Measurements from ENCODE around the gene TOMM22. TPM values are rescaled to one million over a fixed set of nuclear protein-coding genes. Genes with fewer than 3 reads are reported as not detected.

Gene TOMM22
- total RNA-seq, 2 experiments from 2014 or later: 51.8 to 114 TPM

DNA sequence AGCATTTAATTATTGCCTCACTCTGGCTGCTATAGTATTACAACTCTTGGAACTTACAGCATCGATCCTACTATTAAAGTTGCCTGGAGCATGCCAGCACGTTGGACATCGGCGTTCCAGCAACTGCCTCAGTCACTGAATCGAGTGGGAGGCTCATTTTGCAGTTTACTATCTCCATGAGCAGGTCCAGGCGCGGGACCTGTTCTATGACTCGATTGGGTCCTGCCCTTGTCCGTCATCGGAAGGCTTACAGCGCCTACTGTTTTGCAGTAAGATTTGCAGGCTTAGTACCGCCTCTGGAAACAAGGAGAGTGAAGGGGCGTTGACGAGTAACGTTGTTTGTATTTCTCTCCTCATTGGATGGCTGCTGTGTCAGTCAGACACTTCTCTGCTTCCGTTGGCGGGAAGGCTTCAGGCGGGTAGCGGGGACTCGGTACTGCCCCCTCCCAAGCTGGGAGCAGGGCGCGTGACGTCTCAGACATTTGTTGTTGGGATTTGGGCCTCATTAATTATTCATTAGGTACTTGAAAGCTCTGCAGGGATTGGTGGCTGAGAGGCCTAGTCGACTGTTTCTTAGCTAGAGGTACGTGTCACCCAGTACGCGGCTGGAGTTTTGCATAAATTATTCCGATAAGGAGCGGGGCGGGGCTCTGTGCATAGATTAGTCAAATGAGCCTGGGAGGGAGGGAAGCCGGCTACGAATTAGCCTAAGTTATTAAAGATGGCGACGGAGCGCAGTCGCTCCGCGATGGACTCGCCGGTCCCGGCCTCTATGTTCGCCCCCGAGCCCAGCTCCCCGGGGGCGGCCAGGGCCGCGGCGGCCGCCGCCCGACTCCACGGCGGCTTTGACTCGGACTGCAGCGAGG, 23.7 kb downstream of the TOMM22 start, which contains the start of gene GTPBP1:
Gene GTPBP1, plus strand, starts transcription at position 710 of the 866 bp plus-strand sequence. Its CDS starts 12 bp downstream, at position 722.
- Histone ChIP-seq H3K4me2 (ENCODE audit: low read length) (peak within 1 kb of the TSS; percentile 93), H3K4me1 (ENCODE audit: insufficient read depth, low read length, poor library complexity, severe bottlenecking) (peaks cover 69% of the 10 kb centered on the region), H3K9me3 (ENCODE audit: low read length) (no peaks in the 10 kb centered on the region), H3K9me2 (ENCODE audit: insufficient read depth, low read length) (no peaks in the 10 kb centered on the region), H3K4me3 (ENCODE audit: low read depth, low read length, poor library complexity, severe bottlenecking) (peak within 1 kb of the TSS; percentile 97), H3K79me2 (ENCODE audit: insufficient read depth, low read depth, low read length) (peaks cover 44% of the 10 kb centered on the region; the same call in 1 of the 2 replicates), H3K27ac (ENCODE audit: low read depth, low read length, poor library complexity, severe bottlenecking) (peak within 1 kb of the TSS; percentile 79), H2AFZ (ENCODE audit: low read length) (peak within 1 kb of the TSS; percentile 77), H4K20me1 (ENCODE audit: insufficient read depth, low read length) (peaks cover 29% of the 10 kb centered on the region), H3K36me3 (ENCODE audit: insufficient read depth, low read length) (peaks cover 10% of the 10 kb centered on the region)
- peak; percentile 100 for DNase-seq (ENCODE audit: low spot score)
- TF ChIP-seq, protein P1, sequence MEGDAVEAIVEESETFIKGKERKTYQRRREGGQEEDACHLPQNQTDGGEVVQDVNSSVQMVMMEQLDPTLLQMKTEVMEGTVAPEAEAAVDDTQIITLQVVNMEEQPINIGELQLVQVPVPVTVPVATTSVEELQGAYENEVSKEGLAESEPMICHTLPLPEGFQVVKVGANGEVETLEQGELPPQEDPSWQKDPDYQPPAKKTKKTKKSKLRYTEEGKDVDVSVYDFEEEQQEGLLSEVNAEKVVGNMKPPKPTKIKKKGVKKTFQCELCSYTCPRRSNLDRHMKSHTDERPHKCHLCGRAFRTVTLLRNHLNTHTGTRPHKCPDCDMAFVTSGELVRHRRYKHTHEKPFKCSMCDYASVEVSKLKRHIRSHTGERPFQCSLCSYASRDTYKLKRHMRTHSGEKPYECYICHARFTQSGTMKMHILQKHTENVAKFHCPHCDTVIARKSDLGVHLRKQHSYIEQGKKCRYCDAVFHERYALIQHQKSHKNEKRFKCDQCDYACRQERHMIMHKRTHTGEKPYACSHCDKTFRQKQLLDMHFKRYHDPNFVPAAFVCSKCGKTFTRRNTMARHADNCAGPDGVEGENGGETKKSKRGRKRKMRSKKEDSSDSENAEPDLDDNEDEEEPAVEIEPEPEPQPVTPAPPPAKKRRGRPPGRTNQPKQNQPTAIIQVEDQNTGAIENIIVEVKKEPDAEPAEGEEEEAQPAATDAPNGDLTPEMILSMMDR (conservative IDR thresholded peaks at IDR 0.05; ENCODE audit: low read length): no peak
- no peak for TF ChIP-seq EZH2phosphoT487 (IDR thresholded peaks at IDR 0.05; ENCODE audit: borderline replicate concordance, low read depth, low read length)
- intact Hi-C loops (cut with micrococcal nuclease; ENCODE audit: unreplicated experiment): loop anchor here (2.0 to 10.0 kb wide), 3 partner anchors 25 to 651 kb away; partner anchors contain the start of genes PICK1 and TOMM22
- ChIA-PET POLR2A (interaction anchor here (0.6 to 0.8 kb wide), 4 partner anchors 10 to 789 kb away, joined by 3 to 4 read pairs (median 4); no protein-coding TSS in a partner anchor), CTCF (ENCODE audit: unreplicated experiment) (interaction anchor here (0.6 kb wide), 1 partner anchor 120 kb away, joined by 4 read pairs; no protein-coding TSS in a partner anchor)
- BruUV-seq (replicated peaks): no TSS peak

DNA sequence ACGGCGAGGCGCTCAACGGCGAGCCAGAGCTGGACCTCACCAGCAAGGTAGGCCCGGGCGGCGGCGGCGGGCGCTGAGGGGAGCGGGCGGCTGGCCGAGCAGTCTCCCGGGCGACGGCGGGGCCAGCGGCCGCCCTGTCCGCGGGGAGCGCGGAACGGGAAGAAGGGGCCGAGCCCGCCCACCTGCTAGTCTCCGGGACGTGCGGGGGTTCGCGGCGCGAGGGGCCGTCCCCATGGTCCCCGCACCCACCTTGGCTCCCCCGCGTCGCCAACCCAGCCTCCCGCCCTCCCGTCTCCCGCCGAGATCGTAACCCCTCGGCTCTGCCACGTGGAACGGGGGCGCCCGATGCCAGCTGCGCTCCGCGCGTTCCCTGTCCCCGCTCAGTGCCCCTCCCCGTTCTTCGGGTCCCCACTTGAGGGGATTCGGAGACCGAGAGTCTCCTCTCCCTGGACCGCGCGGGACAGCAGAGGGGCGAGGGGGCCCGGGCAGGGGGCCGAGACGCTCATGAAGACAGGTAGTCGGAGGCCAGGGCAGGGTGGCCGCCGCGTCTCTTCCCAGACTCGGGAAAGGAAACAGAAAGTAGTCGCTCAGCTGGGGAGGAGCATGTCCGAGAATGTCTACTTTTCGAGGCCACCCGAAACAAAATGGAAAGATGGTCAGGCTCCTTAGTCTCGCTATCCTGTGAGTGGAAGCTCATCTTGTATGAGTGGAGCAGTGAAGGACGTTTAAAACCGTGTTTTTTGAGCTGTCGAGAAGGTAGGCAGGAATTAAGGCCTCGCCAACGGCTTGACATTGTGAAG, 24.5 kb downstream of the TOMM22 start:
- Histone ChIP-seq H3K27ac (ENCODE audit: low read depth, low read length, poor library complexity, severe bottlenecking) (peak overlapping the region; percentile 47), H3K9me3 (ENCODE audit: low read length) (no peaks in the 10 kb centered on the region), H2AFZ (ENCODE audit: low read length) (peak overlapping the region; percentile 51; the same call in 1 of the 2 replicates), H3K4me3 (ENCODE audit: low read depth, low read length, poor library complexity, severe bottlenecking) (peak overlapping the region; percentile 97), H3K9me2 (ENCODE audit: insufficient read depth, low read length) (no peaks in the 10 kb centered on the region), H3K36me3 (ENCODE audit: insufficient read depth, low read length) (peaks cover 18% of the 10 kb centered on the region), H3K4me2 (ENCODE audit: low read length) (peak overlapping the region; percentile 81), H4K20me1 (ENCODE audit: insufficient read depth, low read length) (peaks cover 35% of the 10 kb centered on the region), H3K79me2 (ENCODE audit: insufficient read depth, low read depth, low read length) (peaks cover 52% of the 10 kb centered on the region), H3K4me1 (ENCODE audit: insufficient read depth, low read length, poor library complexity, severe bottlenecking) (peaks cover 69% of the 10 kb centered on the region)
- no peak for TF ChIP-seq EZH2phosphoT487 (IDR thresholded peaks at IDR 0.05; ENCODE audit: borderline replicate concordance, low read depth, low read length)
- TF ChIP-seq, protein P1 (conservative IDR thresholded peaks at IDR 0.05; ENCODE audit: low read length): no peak
- ChIA-PET POLR2A (interaction anchor here (0.6 to 0.8 kb wide), 3 partner anchors 9 to 211 kb away, joined by 3 to 4 read pairs (median 4); no protein-coding TSS in a partner anchor), CTCF (ENCODE audit: unreplicated experiment) (no interaction called here)
- intact Hi-C loops (cut with micrococcal nuclease; ENCODE audit: unreplicated experiment): loop anchor here (10.0 kb wide), 1 partner anchor 652 kb away; the partner anchor contains the start of gene PICK1
- BruUV-seq (replicated peaks): no TSS peak
- DNase-seq (ENCODE audit: low spot score): peak; percentile 20
